GM12878 (cell line): Measurements from ENCODE around the gene C10orf71. TPM values are rescaled to one million over a fixed set of nuclear protein-coding genes. Genes with fewer than 3 reads are reported as not detected.

ENCODE experiments used
- ATAC-seq: fragments of 200-7000 bp; cut with Tn5 transposase; 3 replicates; pipeline ENCODE4 v1.9.1; 2020; ENCODE audit warnings: mild to moderate bottlenecking, moderate library complexity
- BruUV-seq: library from RNA; stranded (reverse); fragments of 400-500 nt; replicated peaks from 2 replicates; lab custom pipeline; 2021; lab: Mats Ljungman, UMichigan
- CTCF ChIA-PET: fragments of 300-600 bp; sonication (Branson Sonifier 250); formaldehyde crosslinking; extraction: SDS; loops from one replicate; lab custom pipeline; 2021; ENCODE audit warnings: inconsistent platforms; lab: Yijun Ruan, JAX
- POLR2A ChIA-PET: fragments of 350-600 bp; formaldehyde crosslinking; extraction: SDS; loops from one replicate; lab custom pipeline; 2021; ENCODE audit warnings: inconsistent platforms; lab: Charles Lee
- RAD21 ChIA-PET: fragments of 300-600 bp; sonication (Branson Sonifier 250); formaldehyde crosslinking; loops from one replicate; lab custom pipeline; 2023; ENCODE audit warnings: antibody characterized with exemption; ENCODE audit not compliant: unreplicated experiment; lab: Charles Lee
- SMC1A ChIA-PET: fragments of 300-600 bp; sonication (Branson Sonifier 250); formaldehyde crosslinking; loops from one replicate; lab custom pipeline; 2023; ENCODE audit not compliant: unreplicated experiment, uncharacterized antibody; lab: Charles Lee
- DNase-seq: peaks from one replicate; pipeline ENCODE4 v3.0.0-alpha.2; 2011; ENCODE audit warnings: low read depth, low spot score
- FAIRE-seq: peaks from 3 replicates; lab custom pipeline; 2011; peaks lifted over from hg19 to GRCh38; lab: Jason Lieb, UNC
- H2AFZ ChIP-seq: 2 replicates; pipeline ENCODE4 v1.6.0; 2011; ENCODE audit warnings: low read depth, low read length, control low read depth; ENCODE audit not compliant: control insufficient read depth
- H3K27ac ChIP-seq: 2 replicates; pipeline ENCODE4 v1.5.1; 2011; ENCODE audit warnings: control low read depth; ENCODE audit not compliant: control insufficient read depth, insufficient read depth
- H3K27me3 ChIP-seq, 2 experiments: replicated peaks in 1 of 2; 2 replicates each; pipeline versions ENCODE4 v1.6.0 to v1.6.1; 2011; ENCODE audit warnings: low read length in 1 of 2; ENCODE audit not compliant: control insufficient read depth in 2 of 2, insufficient read depth in 2 of 2
- H3K36me3 ChIP-seq, 2 experiments: 2 replicates each; pipeline ENCODE4 v1.5.1; 2011; ENCODE audit warnings: low read length in 1 of 2; ENCODE audit not compliant: control insufficient read depth in 2 of 2, insufficient read depth in 2 of 2
- H3K4me1 ChIP-seq: 2 replicates; pipeline ENCODE4 v1.6.1; 2011; ENCODE audit warnings: mild to moderate bottlenecking, low read length, moderate library complexity, mixed read lengths; ENCODE audit not compliant: control insufficient read depth, insufficient read depth
- H3K4me2 ChIP-seq: 2 replicates; pipeline ENCODE4 v1.6.0; 2011; ENCODE audit warnings: control low read depth; ENCODE audit not compliant: control insufficient read depth, insufficient read depth
- H3K4me3 ChIP-seq: fragments of 200-600 bp; sonication (generic); 2 replicates; pipeline ENCODE4 v1.5.1; 2016
- H3K79me2 ChIP-seq: 2 replicates; pipeline ENCODE4 v1.6.0; 2011; ENCODE audit warnings: low read length; ENCODE audit not compliant: control insufficient read depth, insufficient read depth
- H3K9ac ChIP-seq: 2 replicates; pipeline ENCODE4 v1.8.0; 2011; ENCODE audit warnings: low read length, control low read depth, mixed read lengths; ENCODE audit not compliant: control insufficient read depth, insufficient read depth
- H3K9me3 ChIP-seq: replicated peaks from 3 replicates; pipeline ENCODE4 v1.5.1; 2011; ENCODE audit warnings: mild to moderate bottlenecking, low read length; ENCODE audit not compliant: control insufficient read depth, insufficient read depth
- H4K20me1 ChIP-seq: 2 replicates; pipeline ENCODE4 v1.6.0; 2011; ENCODE audit not compliant: control insufficient read depth, insufficient read depth
- HCFC1 ChIP-seq: fragments of 150-350 bp; IDR thresholded peaks from 2 replicates; pipeline ENCODE4 v1.6.1; 2014; ENCODE audit warnings: low read length
- HDAC2 ChIP-seq: fragments of 200-600 bp; sonication (generic); IDR thresholded peaks from 2 replicates; pipeline ENCODE4 v1.6.1; 2017
- PAX5 ChIP-seq: IDR thresholded peaks from 2 replicates; pipeline ENCODE4 v1.6.1; 2011; ENCODE audit warnings: low read depth, low read length, borderline replicate concordance
- PML ChIP-seq: IDR thresholded peaks from 2 replicates; pipeline ENCODE4 v1.6.1; 2012; ENCODE audit warnings: low read length, inconsistent platforms
- SMC3 ChIP-seq: IDR thresholded peaks from 2 replicates; pipeline ENCODE4 v1.6.1; 2011; ENCODE audit warnings: low read length, improper control_type of control experiment, borderline replicate concordance
- STAT1 ChIP-seq: fragments of 450-650 bp; conservative IDR thresholded peaks from 2 replicates; pipeline ENCODE4 v1.6.1; 2014; ENCODE audit warnings: antibody characterized with exemption, mild to moderate bottlenecking
- ZBTB33 ChIP-seq: fragments of 450-650 bp; IDR thresholded peaks from 2 replicates; pipeline ENCODE4 v1.6.1; 2017; ENCODE audit warnings: mild to moderate bottlenecking
- WGBS: methylation state at CpG from one replicate; pipeline ENCODE4 v1.1.6; 2016; ENCODE audit warnings: low lambda C conversion rate; ENCODE audit not compliant: insufficient replicate concordance, insufficient coverage; ENCODE audit errors: missing lambda C conversion rate; 5-methylcytosine and 5-hydroxymethylcytosine counted together
- in situ Hi-C: fragments of 300-500 bp; cut with MboI; formaldehyde crosslinking; loops from 9 replicates; pipeline ENCODE4 v1.14.3; 2018; ENCODE audit warnings: mixed read lengths
- intact Hi-C: fragments of 100-400 bp; cut with micrococcal nuclease; formaldehyde crosslinking; loops from one replicate; pipeline ENCODE4 v1.14.2; 2022; ENCODE audit not compliant: unreplicated experiment
- polyA plus RNA-seq, 11 experiments: library from polyadenylated mRNA; depleted of rRNA in 4 of 11; unstranded in 6 of 11; stranded (reverse) in 5 of 11; fragments of >200 nt; fragmentation: Nextera tagmentation in 4 of 11; fragmentation: Illumina TruSeq in 1 of 11; extraction: Ambion mirVana in 4 of 11; extraction: Trizol in 1 of 11; gene quantifications; 1 replicate in 1 of 11; 2 replicates in 10 of 11; pipeline versions ENCODE4 v1.2.1 to v1.2.3, GENCODE V29; 2011 to 2016; ENCODE audit warnings: inconsistent platforms in 2 of 11, missing spikeins in 2 of 11, low read depth in 1 of 11
- total RNA-seq, 4 experiments: library from RNA; depleted of rRNA in 3 of 4; stranded (reverse); fragments of >200 nt in 3 of 4; fragmentation: Illumina TruSeq in 1 of 4; extraction: Trizol in 1 of 4; gene quantifications; 2 replicates each; pipeline versions ENCODE4 v1.2.1 to v1.2.3, GENCODE V29; 2013 to 2021

C10orf71 gene
- total and polyA plus RNA-seq, 10 of the 15 experiments (the other 5 are each of a cell fraction or from before 2014, with no cell fraction given): not detected

GRCh38 chr10:49303711-49304110 lies 4.7 kb downstream of the C10orf71 start:
- Histone ChIP-seq H3K27ac (no peak overlapping the region), H3K27me3 (no peaks in the 10 kb centered on the region; a peak in 1 of 4 replicates), H2AFZ (no peak overlapping the region), H3K4me2 (no peak overlapping the region), H3K79me2 (no peaks in the 10 kb centered on the region), H3K36me3 (no peaks in the 10 kb centered on the region), H3K4me3 (no peak overlapping the region), H4K20me1 (no peaks in the 10 kb centered on the region), H3K4me1 (peaks cover 13% of the 10 kb centered on the region), H3K9me3 (no peaks in the 10 kb centered on the region; the same call in 2 of the 3 replicates), H3K9ac (no peak overlapping the region)
- ChIA-PET RAD21 (interaction anchor here (0.7 kb wide), 1 partner anchor 104 kb away, joined by 3 read pairs; no protein-coding TSS in a partner anchor), POLR2A (no interaction called here), CTCF (interaction anchor here (0.6 to 1.0 kb wide), 2 partner anchors 104 to 368 kb away, joined by 3 to 5 read pairs; no protein-coding TSS in a partner anchor)
- BruUV-seq: no TSS peak
- in situ Hi-C loops (no loop called here), intact Hi-C loops (loop anchor here (5.0 to 10.0 kb wide), 2 partner anchors 59 to 211 kb away; no protein-coding TSS in a partner anchor)
- no peak for FAIRE-seq
- ATAC-seq: no peak
- DNase-seq: no peak
- no peak for TF ChIP-seq HCFC1
- TF ChIP-seq ZBTB33: no peak
- no peak for TF ChIP-seq STAT1
- no peak for TF ChIP-seq SMC3
- TF ChIP-seq PML: no peak
- TF ChIP-seq HDAC2: no peak
- TF ChIP-seq PAX5: no peak
- TF ChIP-seq, all 136 proteins: peak for 0
- SMC1A ChIA-PET: no interaction called here
- WGBS: 11% methylated on average over 1 of the region's 1 CpG
